H1 (cell line): ENCODE results near the gene C19orf25. TPM values are rescaled to one million over a fixed set of nuclear protein-coding genes. Genes with fewer than 3 reads are reported as not detected.

Experiments used
- polyA plus RNA-seq, 7 experiments: library from polyadenylated mRNA; depleted of rRNA in 3 of 7; stranded (reverse) in 5 of 7; unstranded in 2 of 7; fragments of >200 nt in 5 of 7; fragments of 200-250 nt in 2 of 7; gene quantifications; 1 replicate in 5 of 7; 2 replicates in 1 of 7; 4 replicates in 1 of 7; pipeline versions ENCODE4 v1.2.1 to v1.2.3, GENCODE V29; 2011 to 2013; ENCODE audit warnings: missing spikeins in 2 of 7, mixed read lengths in 2 of 7
- total RNA-seq: library from RNA; stranded (reverse); fragmentation: NEBNext Ultra II Directional; extraction: Animal tissue kit (Norgen Biotek cat#: 25700); gene quantifications from 2 replicates; pipeline ENCODE4 v1.2.1, GENCODE V29; 2021

The C19orf25 gene
- total and polyA plus RNA-seq, 2 of the 8 experiments (the other 6 are each of a cell fraction or from before 2014, with no cell fraction given) = 41.3 to 67.4 TPM

Other genes starting within 250 kb of the C19orf25 start
- 14.7 and 18.0 TPM in 2 replicates for gene CBARP, start 241.2 kb downstream of the C19orf25 start, total RNA-seq
- gene CBARP, start 241.2 kb downstream of the C19orf25 start, polyA plus RNA-seq (2011; rRNA removed) = 4.9 and 11.6 TPM in 2 replicates
- 174 and 182 TPM in 2 replicates for gene ATP5F1D, start 237.5 kb downstream of the C19orf25 start, total RNA-seq
- 249 and 338 TPM in 2 replicates for gene ATP5F1D, start 237.5 kb downstream of the C19orf25 start, polyA plus RNA-seq (2011; rRNA removed)
- 159 and 166 TPM in 2 replicates for gene MIDN, start 230.6 kb downstream of the C19orf25 start, total RNA-seq
- 39.8 and 86.0 TPM in 2 replicates for gene MIDN, start 230.6 kb downstream of the C19orf25 start, polyA plus RNA-seq (2011; rRNA removed)
- gene CIRBP, start 209.9 kb downstream of the C19orf25 start, total RNA-seq = 175 TPM in 2 replicates
- gene CIRBP, start 209.9 kb downstream of the C19orf25 start, polyA plus RNA-seq (2011; rRNA removed) = 199 and 331 TPM in 2 replicates
- gene FAM174C, start 203.7 kb downstream of the C19orf25 start, total RNA-seq = 44.5 and 54.6 TPM in 2 replicates
- 125 and 159 TPM in 2 replicates for gene FAM174C, start 203.7 kb downstream of the C19orf25 start, polyA plus RNA-seq (2011; rRNA removed)
- gene EFNA2, start 193.3 kb downstream of the C19orf25 start, total RNA-seq = 7.0 and 10.3 TPM in 2 replicates
- gene EFNA2, start 193.3 kb downstream of the C19orf25 start, polyA plus RNA-seq (2011; rRNA removed) = 4.0 and 10.1 TPM in 2 replicates
- gene NDUFS7, start 95.3 kb downstream of the C19orf25 start, total RNA-seq = 78.1 and 92.7 TPM in 2 replicates
- 309 and 372 TPM in 2 replicates for gene NDUFS7, start 95.3 kb downstream of the C19orf25 start, polyA plus RNA-seq (2011; rRNA removed)
- gene GAMT, start 77.7 kb downstream of the C19orf25 start, total RNA-seq = 17.2 TPM in 2 replicates
- gene GAMT, start 77.7 kb downstream of the C19orf25 start, polyA plus RNA-seq (2011; rRNA removed) = 35.6 and 45.3 TPM in 2 replicates
- gene DAZAP1, start 71.6 kb downstream of the C19orf25 start, total RNA-seq = 341 and 343 TPM in 2 replicates
- 79.6 and 139 TPM in 2 replicates for gene DAZAP1, start 71.6 kb downstream of the C19orf25 start, polyA plus RNA-seq (2011; rRNA removed)
- gene RPS15, start 40.8 kb downstream of the C19orf25 start, total RNA-seq = 1,562 and 1,589 TPM in 2 replicates
- 3,890 and 4,770 TPM in 2 replicates for gene RPS15, start 40.8 kb downstream of the C19orf25 start, polyA plus RNA-seq (2011; rRNA removed)
- 3.7 and 4.1 TPM in 2 replicates for gene APC2, start 29.1 kb downstream of the C19orf25 start, total RNA-seq
- gene APC2, start 29.1 kb downstream of the C19orf25 start, polyA plus RNA-seq (2011; rRNA removed) = 1.3 and 3.3 TPM in 2 replicates
- 9.7 and 9.8 TPM in 2 replicates for gene PCSK4, start 11.1 kb upstream of the C19orf25 start, total RNA-seq
- gene PCSK4, start 11.1 kb upstream of the C19orf25 start, polyA plus RNA-seq (2011; rRNA removed) = 10.7 and 18.3 TPM in 2 replicates
- 12.6 and 13.4 TPM in 2 replicates for gene REEP6, start 12.0 kb upstream of the C19orf25 start, total RNA-seq
- gene REEP6, start 12.0 kb upstream of the C19orf25 start, polyA plus RNA-seq (2011; rRNA removed) = 20.7 and 31.4 TPM in 2 replicates
- 0.99 and 1.4 TPM in 2 replicates for gene ADAMTSL5, start 33.8 kb upstream of the C19orf25 start, total RNA-seq
- 0.82 and 2.6 TPM in 2 replicates for gene ADAMTSL5, start 33.8 kb upstream of the C19orf25 start, polyA plus RNA-seq (2011; rRNA removed)
- 0.43 and 1.2 TPM in 2 replicates for gene PLK5, start 44.9 kb upstream of the C19orf25 start, total RNA-seq
- gene PLK5, start 44.9 kb upstream of the C19orf25 start, polyA plus RNA-seq (2011; rRNA removed) = 0.45 and 0.82 TPM in 2 replicates
- gene MEX3D, start 89.1 kb upstream of the C19orf25 start, total RNA-seq = 78.8 and 83.4 TPM in 2 replicates
- 20.8 and 32.1 TPM in 2 replicates for gene MEX3D, start 89.1 kb upstream of the C19orf25 start, polyA plus RNA-seq (2011; rRNA removed)
- 110 and 115 TPM in 2 replicates for gene MBD3, start 113.7 kb upstream of the C19orf25 start, total RNA-seq
- 88.2 and 113 TPM in 2 replicates for gene MBD3, start 113.7 kb upstream of the C19orf25 start, polyA plus RNA-seq (2011; rRNA removed)
- gene UQCR11, start 126.2 kb upstream of the C19orf25 start, total RNA-seq = 162 and 179 TPM in 2 replicates
- 171 and 209 TPM in 2 replicates for gene UQCR11, start 126.2 kb upstream of the C19orf25 start, polyA plus RNA-seq (2011; rRNA removed)
- gene TCF3, start 173.4 kb upstream of the C19orf25 start, total RNA-seq = 340 and 348 TPM in 2 replicates
- 241 and 471 TPM in 2 replicates for gene TCF3, start 173.4 kb upstream of the C19orf25 start, polyA plus RNA-seq (2011; rRNA removed)